GM18861 (cell line): ENCODE measurements around the gene POLR3K.

ENCODE experiments used
- ATAC-seq: cut with Tn5 transposase; IDR thresholded peaks from one replicate; pipeline ENCODE4 v1.9.1; 2021; ENCODE audit not compliant: unreplicated experiment

Gene POLR3K

DNA sequence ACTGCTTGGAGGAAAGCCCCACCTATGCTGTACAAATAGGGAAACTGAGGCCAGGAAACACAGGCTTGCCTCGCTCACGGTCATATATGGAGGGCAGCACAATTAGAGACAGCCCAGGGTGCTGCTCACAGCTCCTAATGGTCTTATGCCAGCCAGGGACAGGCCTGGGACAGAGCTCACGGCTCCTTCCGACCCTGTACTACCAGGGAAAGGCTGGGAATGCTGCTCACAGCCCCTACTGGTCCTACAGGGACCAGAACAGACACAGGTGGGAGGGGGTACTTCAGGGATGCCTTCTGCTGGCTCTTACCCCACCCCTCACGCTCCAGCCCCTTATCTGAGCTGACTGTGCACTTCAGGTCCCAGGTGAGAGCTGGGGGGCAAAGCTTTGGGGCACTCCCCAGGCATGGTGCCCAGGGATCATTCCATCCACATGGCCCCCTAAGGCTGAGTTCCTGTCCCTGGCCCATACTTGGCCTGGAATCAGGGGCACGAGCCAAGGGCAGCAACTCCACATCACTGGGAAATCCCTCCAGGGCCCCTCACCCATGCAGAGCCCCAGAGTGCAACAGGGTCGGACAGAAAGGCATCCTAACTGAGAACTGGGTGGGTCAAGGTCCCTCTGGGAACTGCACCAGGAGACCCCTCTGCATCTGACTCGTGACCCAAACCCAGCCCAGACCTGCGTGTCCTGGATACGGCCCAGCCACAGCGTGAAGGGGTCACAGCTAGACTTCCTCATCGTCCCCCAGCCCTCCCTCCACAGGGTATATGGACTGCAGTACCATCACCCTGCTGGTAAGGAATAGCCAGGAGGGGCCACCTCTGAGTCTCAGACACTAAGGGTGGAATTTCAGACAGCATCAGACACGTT is 13.1 kb upstream of the POLR3K start:
- no peak for ATAC-seq

DNA sequence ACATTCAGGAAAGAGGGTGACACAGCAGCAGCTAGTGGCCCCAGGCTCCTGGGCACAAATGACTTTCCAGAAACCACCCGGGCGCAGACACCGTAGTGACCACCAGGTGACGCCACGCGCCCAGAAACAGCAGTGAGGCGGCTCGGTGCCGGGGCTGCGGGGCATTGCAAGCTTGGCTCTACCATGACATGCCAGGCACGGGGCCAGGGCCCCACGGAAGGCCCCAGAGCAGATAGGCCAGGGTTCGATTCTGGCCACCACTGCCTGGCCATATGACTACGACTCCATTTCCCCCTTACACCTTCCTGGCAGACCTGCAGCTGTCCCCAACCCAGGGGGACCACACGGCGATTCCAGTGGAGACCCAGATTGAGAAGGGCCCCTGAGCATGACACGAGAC is 12.3 kb upstream of the POLR3K start:
- no peak for ATAC-seq

DNA sequence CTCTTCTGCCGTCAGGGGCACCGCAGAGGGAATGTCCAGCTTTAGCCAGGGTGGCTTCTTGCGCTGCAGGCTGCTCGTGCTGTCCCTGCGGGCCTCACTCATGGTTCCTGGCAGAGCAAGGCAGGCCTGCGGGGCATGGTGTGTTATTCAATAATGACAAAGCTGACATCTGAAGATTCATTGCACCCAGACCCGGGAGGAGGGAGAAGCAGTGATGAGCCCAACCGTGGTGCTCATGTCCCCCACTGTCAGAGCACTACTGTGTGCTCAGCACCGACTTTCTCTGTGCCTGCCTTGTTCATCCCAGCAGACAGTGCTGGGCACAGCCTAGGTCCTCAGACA is 11.5 kb upstream of the POLR3K start:
- ATAC-seq: no peak

DNA sequence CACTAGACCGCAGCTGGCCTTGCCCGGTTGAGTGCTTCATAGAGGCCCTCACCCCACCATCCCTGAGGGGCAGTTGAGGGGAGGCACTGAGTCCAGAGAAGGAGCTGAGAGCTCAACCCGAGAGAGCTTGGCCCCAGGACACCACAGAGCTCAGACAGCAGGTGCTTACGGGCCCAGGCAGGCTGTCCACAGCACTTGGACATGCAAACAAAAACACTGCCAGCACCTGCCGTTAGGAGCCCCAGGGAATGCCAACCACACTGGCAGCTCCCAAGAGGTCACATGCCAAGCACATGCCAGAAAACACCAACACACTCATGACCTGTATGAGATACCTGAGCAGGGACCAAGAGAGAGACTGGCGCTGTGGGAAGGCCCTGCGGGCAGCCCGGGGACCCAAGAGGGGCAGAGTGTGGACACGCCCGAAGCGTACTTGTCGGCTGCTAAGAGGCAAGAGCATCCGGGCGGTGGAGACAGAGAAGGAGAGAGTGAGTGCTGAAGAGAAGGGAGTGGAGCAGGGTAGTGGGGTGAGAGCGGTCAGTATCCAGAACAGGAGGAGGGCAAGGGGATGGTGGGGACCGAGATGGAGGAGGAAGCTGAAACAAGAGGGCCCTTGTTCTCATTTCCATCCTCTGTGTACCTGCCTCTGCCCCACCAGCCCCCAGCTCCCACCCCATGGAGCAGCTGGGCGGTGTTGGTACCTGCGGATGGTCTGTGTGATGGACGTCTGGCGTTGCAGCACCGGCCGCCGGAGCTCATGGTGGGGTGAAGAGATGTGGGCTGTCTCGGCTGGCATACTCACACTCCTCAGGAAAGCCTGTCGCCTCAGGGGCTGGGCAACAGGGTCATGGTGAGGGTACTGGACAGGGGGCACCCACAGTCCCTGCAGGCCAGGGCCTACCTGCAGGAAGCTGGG is 10.8 kb upstream of the POLR3K start:
- no peak for ATAC-seq

DNA sequence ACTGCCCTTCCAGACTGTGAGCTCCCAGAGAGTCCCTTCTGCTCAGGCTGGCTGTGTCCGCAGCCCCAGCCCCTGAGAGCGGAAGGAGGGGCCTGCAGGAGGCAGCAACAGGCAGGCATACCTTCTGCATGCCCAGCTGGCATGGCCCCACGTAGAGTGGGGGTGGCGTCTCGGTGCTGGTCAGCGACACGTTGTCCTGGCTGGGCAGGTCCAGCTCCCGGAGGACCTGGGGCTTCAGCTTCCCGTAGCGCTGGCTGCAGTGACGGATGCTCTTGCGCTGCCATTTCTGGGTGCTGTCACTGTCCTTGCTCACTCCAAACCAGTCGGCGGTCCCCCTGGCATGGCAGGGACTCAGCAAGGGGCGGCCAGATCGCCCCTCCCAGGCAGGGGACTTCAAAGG is 10.1 kb upstream of the POLR3K start:
- no peak for ATAC-seq

DNA sequence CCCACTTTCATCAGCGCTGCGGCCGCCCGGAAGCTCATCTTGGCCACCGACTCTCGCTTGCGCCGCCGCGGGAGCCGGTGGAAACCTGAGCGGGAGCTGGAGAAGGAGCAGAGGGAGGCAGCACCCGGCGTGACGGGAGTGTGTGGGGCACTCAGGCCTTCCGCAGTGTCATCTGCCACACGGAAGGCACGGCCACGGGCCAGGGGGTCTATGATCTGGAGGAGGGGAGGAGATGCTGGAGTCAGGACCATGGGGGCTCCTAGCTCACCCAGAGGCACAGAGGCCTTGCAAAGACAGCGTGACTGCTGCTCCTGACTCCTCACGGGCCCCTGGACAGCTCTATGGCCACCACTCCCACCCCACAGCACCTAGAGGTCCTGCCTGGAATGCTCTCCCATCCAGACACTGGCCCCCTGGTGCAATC is 9.6 kb upstream of the POLR3K start:
- no peak for ATAC-seq

DNA sequence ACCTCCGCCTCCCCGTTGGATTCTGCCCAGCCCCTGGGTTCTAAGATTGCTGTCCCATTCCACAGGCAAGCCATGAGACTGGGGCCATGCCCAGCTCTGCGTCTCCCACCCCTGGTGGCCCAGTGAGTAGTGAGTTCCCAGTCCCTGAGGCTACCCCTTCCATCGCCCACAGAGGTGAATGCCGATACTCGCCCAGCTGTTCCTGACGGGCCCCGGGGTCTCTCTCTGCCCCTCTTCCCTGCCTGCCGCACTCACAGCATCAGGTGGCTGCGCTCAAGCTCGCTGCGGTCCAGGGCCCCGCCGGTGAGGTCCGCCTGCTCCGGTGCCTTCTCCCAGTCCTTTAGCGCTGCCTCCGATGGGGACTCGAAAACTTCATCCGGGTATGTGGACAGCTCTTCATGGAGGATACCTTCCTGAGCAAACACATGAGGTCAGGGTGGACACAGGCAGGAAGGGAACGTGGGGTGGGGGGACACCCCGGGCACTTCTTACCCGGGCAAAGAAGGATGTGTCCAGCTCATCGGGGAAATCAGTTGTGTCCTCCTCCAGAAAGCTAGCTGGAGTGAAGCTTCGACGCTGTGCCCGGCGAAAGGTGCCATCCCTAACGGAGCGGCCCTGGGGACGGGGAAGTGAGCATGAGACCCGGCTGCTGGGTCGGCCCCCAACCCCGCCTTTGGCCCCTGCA is 9.0 kb upstream of the POLR3K start:
- ATAC-seq: no peak

DNA sequence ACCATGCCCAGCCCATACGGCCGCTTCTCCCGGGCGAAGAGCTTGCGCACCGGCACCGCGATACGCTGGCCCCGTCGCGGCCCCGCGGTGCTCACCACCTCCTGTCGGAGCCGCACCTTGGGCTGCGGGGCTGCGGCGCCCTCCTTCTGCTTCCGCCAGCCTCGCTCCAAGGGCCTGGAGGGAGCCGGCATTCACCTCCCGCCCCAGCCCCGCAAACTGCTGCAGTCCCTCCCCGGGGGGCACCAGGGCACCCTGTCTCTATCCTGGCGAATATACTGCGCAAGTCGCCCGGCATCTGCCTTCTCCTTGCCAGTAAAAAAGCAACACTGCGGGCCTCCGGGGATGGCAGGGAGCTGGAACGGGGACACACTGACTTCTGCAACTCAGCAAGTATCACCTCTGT is 8.5 kb upstream of the POLR3K start:
- no peak for ATAC-seq

DNA sequence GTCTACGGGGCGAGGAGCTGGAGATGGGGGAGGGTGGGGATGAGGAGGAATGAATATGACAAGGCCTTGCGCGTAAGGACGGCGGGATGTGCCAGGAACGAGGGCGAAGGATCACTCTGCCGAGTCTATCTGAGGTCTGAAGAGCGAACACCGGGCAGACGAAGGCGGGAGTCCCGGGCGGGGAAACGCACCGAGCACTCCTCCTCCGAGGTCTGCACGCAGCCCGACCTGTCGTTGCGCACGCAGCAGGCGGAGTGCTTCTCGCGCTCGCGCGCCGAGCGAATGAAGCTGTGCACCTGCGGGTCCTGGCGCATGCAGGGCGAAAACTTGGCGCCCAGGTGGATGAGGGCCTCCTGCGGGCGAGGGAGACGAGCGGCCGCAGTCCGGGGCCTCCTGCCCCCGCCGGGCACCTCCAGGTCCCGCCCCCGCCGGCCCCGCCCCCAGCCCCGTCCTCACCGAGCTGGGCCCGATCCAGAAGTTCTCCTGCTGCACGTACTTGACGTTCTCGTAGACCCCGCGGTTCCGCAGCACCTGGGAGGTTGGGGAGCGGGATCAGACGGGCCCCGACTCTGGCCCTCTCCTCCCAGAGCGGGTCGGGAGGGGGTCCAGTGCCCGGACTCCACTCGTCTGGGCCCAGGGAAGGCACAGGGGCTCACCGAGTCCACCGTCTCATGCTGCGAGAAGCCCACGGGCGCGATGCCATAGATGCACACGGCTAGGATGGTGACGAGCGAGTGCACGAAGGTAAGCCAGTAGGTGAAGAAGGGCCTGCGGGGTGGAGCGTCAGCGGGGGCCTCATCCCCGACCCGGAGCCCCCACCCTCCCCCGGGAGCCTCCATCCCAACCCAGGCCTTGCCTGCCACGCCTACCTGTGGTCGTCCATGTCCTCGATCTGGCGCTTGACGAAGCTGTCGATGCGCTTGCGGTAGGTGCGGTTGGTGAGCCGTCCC is 7.8 kb upstream of the POLR3K start:
- ATAC-seq: no peak

DNA sequence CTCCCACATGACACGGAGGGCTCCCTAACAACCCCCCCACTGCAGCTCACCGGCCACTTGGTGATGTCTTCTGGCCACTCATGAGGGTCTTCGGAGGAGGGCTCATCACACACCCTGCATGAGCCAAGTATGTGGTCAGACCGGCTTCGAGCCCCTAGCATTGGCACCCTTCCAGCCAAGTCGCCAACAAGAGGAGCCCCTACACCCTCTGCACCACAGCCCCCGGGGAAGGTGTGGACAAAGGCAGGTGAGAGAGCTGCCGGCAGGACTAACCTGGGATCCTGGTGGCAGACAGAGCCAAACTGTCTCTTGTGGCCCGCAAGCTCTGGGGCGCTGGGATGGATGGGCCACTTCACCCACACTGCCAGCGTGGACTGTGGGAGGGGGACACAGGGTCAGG is 6.8 kb upstream of the POLR3K start:
- no peak for ATAC-seq

DNA sequence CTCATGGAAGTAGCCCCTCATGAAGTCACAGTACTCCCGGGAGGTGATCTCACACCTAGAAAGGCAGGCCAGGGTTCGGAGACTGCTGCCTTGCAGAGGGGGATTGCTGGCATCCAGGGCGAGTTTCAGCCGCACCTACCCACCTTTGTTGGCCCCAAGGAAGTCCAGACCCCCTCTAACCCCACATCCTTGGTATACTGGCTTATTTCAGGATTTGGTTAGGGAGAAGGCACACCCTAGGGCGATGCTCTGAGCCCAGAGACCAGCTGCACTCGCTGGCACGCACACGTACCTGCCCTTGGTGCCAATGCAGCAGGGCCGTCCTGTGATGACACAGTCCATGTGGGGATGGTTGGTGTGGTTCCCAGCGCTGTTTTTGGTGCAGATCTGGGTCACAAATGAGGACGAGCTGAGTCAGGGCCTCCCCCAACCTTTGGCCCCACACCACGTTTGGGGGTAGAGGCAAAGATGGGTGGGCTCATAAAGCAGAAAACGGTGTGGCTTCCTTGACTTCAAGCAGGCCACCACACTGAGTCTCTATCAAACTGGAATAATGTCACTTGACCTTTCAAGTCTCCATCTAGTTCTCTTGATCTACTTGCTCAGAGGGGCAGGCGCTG is 6.1 kb upstream of the POLR3K start:
- no peak for ATAC-seq

DNA sequence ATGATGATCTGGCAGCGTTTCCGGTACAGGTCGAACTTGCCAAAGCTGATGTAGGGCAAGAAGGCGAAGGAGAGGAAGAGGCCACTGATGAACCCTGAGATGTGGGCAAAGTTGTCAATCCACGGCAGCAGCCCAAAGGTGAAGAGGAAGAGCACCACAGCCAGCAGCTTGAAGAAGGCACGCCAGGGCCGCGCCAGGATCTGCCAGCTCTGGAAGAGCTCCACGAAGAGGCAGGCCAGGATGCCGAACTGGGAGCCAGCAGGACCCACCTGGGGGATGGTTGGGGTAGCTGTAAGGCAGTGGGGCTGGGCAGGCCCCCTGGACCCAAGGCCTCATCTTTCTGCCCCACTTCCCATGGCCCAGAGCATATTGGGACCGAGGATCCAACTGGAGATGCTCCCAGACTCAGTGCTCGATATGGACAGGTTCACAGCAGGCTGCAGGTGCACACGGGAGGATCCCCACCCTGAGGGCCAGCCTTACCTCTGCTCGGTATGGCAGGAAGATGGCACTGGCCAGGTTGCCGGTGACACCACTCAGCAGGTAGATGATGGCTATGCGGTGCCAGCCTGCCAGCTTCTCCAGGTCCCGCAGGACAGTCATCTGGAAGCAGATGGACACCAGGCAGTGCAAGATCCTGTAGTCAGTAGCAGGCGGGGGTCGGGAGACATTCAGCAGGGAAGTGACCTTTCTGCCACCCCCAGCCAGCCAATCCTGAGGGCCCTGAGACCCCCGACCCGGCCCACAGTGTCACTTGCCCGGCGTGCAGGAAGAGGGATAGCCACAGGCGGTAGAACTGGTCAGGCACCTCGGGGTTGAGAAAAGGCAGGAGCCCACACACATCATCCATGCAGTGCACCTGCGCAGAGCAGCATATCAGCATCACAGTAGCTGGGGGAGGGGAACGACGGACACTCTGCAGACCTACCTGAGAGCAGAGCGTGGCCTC is 5.4 kb upstream of the POLR3K start:
- no peak for ATAC-seq

DNA sequence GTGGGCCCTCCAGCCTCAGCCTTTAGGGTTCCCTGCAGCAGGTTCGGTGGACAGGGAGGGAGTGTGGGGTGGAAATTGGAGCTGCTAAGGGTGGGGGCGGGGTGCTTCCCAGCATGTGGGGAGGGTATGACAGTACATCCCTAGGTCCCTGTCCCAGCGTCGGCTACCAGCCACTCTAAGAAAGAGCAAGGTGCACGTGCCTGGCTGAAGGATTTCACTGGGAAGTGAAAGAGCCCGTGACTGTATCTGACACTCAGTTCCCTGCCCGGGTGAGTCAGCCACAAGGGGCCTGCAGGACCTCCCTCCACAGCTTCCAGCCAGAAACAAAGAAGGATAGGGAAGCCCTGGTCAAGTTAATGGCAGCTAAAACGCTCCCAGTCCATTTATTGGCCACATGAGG is 4.3 kb upstream of the POLR3K start:
- ATAC-seq: no peak

DNA sequence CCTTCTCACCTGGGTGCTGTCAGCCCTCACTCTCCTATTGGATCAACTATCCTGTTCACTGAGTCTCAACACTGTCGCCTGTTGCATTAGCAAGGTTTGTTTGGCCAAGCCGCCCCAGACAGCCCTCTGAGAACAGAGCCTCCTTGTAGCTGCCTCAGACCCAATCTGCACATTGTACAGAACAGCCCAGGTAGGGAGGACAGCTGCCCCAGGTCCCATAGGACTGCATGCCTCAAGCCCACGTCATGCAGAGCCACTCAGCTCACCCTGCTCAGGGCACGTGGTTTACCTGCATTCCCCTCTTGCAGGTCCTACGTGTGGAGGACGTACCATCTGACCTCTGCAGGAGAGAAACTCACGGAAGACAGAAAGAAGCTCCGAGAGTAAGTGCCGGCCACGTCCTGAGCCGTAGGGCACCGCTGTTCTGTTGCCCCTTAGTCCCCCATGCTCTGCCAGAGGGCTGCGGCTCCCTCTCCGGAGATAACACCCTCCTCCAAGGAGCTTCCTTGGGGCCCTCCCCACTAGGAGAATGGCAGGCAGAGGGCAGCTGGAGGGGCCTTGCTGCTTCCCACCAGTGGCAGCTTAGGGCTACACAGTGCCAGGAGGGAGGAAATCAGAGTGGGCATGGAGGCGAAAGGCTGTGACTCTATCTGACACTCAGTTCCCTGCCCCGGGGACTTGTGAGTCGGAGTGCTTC is 3.0 kb upstream of the POLR3K start:
- ATAC-seq: no peak

DNA sequence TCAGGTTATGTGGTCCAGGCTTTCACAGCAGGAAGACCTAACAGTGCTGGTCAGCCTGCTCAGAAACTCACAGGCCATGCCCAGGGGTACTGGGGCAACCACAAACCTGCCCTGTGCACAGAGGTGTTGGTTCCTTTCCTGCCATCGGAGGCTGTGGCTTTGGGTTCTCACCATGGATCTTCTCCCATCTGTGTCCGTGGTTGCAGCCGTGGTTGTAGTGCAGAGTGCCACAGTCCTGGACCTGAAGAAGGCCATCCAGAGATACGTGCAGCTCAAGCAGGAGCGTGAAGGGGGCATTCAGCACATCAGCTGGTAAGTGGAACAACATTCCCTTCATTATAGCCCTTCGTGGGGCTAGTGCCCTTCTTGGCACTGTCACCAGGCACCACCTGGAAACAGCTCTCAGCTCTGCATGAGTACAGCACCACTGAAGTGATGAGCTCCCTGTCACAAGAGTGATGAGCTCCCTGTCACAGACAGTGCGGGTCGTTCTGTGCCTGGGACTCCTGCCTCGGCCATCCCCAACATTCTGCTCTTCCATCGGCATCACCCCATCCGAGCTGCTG is 2.2 kb upstream of the POLR3K start:
- ATAC-seq: no peak

DNA sequence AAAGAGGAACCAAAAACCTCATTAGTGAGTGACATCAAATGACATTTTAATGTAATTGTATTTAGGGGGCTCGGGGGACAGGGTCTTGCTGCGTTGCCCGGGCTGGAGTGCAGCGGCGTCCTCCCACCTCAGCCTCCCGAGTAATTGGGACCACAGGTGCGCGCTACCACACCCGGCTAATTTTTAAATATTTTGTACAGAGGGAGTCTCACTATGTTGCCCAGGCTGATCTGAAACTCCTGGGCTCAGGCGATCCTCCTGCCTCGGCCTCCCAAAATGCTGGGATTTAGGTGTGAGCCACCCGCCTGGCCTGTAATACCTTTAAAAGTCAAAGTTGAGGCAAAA is 801 bp upstream of the POLR3K start:
- ATAC-seq: no peak

DNA sequence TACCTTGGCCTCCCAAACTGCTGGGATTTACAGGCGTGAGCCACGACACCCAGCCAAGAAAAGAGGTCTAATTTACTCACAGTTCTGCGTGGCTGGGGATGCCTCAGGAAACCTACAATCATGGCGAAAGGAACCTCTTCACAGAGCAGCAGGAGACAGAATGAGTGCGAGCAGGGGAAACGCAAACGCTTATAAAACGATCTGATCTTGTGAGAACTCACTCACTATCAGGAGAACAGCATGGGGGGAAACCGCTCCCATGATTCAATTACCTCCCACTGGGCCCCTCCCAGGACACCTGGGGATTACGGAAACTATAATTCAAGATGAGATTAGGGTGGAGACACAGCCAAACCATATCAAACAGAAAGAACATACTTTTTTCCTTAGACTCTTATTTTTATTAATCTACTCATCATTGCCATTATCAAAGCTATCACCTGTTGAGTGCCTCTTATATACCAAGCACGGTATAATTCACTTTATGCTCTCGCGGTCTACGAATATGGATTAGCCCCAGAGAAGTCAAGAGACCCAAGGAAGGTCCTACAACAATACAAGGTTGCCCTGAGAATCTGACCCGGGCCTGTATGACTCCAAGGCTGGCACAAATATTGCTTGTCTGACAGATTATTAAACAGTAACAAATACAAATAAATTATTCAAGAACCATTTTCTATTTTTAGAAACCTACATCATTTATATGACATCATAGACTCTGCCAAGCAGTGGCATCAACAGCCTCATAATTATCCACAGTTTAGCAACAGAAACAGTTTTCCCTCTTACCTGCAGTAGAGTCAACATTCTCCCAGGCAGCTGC is 2.4 kb downstream of the POLR3K start:
- ATAC-seq: no peak
